Measurements from ENCODE around the gene TMEM170A. TPM values are rescaled to one million over a fixed set of nuclear protein-coding genes. Genes with fewer than 3 reads are reported as not detected.

The TMEM170A gene
- total and polyA plus RNA-seq, 2 of the 13 experiments (the other 11 are each of a cell fraction or from before 2014, with no cell fraction given): 35.7 to 39.7 TPM

DNA sequence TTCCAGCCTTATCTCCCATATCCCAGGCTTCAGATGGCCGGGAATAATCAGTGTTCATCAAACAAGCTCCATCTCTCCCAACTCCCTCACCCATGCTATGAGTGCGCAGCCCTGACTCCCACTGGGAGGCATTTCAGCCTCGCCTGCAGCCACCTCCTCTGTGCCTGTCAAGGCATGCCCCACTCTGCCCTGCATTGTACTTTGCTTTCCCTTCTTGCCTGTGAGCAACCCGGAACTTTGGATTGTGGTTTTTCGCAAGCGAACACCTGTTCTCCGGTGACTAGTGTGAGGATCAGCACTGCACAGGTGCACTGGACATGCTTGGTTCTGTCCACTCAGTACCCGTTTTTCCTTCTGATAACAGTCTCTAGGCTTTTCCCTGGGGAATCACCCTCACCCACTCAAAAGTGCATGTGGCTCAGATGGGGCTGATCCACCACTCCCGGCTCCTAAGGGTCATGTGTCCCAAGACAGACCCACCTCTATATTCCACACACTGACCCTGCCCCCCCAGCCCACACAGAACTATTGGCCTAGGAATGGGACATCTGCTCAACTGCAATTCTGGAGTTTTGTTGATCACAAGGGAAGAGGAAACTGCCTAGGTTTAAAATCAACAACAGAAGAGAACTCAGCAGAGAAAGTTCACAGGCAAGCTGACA, 21.7 kb upstream of the TMEM170A start (continued):
- TF ChIP-seq, protein P1, sequence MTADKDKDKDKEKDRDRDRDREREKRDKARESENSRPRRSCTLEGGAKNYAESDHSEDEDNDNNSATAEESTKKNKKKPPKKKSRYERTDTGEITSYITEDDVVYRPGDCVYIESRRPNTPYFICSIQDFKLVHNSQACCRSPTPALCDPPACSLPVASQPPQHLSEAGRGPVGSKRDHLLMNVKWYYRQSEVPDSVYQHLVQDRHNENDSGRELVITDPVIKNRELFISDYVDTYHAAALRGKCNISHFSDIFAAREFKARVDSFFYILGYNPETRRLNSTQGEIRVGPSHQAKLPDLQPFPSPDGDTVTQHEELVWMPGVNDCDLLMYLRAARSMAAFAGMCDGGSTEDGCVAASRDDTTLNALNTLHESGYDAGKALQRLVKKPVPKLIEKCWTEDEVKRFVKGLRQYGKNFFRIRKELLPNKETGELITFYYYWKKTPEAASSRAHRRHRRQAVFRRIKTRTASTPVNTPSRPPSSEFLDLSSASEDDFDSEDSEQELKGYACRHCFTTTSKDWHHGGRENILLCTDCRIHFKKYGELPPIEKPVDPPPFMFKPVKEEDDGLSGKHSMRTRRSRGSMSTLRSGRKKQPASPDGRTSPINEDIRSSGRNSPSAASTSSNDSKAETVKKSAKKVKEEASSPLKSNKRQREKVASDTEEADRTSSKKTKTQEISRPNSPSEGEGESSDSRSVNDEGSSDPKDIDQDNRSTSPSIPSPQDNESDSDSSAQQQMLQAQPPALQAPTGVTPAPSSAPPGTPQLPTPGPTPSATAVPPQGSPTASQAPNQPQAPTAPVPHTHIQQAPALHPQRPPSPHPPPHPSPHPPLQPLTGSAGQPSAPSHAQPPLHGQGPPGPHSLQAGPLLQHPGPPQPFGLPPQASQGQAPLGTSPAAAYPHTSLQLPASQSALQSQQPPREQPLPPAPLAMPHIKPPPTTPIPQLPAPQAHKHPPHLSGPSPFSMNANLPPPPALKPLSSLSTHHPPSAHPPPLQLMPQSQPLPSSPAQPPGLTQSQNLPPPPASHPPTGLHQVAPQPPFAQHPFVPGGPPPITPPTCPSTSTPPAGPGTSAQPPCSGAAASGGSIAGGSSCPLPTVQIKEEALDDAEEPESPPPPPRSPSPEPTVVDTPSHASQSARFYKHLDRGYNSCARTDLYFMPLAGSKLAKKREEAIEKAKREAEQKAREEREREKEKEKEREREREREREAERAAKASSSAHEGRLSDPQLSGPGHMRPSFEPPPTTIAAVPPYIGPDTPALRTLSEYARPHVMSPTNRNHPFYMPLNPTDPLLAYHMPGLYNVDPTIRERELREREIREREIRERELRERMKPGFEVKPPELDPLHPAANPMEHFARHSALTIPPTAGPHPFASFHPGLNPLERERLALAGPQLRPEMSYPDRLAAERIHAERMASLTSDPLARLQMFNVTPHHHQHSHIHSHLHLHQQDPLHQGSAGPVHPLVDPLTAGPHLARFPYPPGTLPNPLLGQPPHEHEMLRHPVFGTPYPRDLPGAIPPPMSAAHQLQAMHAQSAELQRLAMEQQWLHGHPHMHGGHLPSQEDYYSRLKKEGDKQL (CRISPR knock-in tag; IDR thresholded peaks at IDR 0.05; ENCODE audit: low read depth): no peak
- TF ChIP-seq SOX6 (IDR thresholded peaks at IDR 0.05) (no peak), SOX6 (CRISPR knock-in tag; IDR thresholded peaks at IDR 0.05) (peak; percentile 36; the same call in 1 of the 2 replicates), NONO (IDR thresholded peaks at IDR 0.05) (no peak), NONO (CRISPR knock-in tag; conservative IDR thresholded peaks at IDR 0.05) (peak; percentile 60; the same call in 1 of the 2 replicates)
- TF ChIP-seq, protein P2, sequence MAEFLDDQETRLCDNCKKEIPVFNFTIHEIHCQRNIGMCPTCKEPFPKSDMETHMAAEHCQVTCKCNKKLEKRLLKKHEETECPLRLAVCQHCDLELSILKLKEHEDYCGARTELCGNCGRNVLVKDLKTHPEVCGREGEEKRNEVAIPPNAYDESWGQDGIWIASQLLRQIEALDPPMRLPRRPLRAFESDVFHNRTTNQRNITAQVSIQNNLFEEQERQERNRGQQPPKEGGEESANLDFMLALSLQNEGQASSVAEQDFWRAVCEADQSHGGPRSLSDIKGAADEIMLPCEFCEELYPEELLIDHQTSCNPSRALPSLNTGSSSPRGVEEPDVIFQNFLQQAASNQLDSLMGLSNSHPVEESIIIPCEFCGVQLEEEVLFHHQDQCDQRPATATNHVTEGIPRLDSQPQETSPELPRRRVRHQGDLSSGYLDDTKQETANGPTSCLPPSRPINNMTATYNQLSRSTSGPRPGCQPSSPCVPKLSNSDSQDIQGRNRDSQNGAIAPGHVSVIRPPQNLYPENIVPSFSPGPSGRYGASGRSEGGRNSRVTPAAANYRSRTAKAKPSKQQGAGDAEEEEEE (CRISPR knock-in tag; IDR thresholded peaks at IDR 0.05; ENCODE audit: borderline replicate concordance): no peak
